Vagina (tissue), 2 donors: ENCODE measurements around the gene MYADM.

Experiments used
- CTCF ChIP-seq, 3 experiments: fragments of 450-650 bp in 2 of 3; fragments of 200-600 bp in 1 of 3; sonication (generic) in 1 of 3; IDR thresholded peaks; one replicate each; pipeline ENCODE4 v1.5.1; 2017 to 2019; ENCODE audit warnings: antibody characterized with exemption in 3 of 3, mild to moderate bottlenecking in 2 of 3, moderate library complexity in 2 of 3
- POLR2AphosphoS5 ChIP-seq, 2 donors: sonication (generic); formaldehyde crosslinking; IDR thresholded peaks; one replicate each; pipeline ENCODE4 v1.9.0; 2017; ENCODE audit warnings: antibody characterized with exemption in 2 of 2, mild to moderate bottlenecking in 2 of 2, low read depth in 1 of 2; ENCODE audit not compliant: insufficient read depth in 1 of 2

GRCh38 chr19:53884256-53884655, 16.6 kb downstream of the MYADM start:
- TF ChIP-seq CTCF (IDR thresholded peaks at IDR 0.05) = no peak
- no peak for TF ChIP-seq POLR2AphosphoS5 (IDR thresholded peaks at IDR 0.05; ENCODE audit: insufficient read depth in 1 of 2, low read depth in 1 of 2)
